ENCODE results near the gene ZNF444.
"Not testable (repeated sequence)": the region's sequence is repeated elsewhere in the genome, so short reads cannot be mapped to it uniquely, and the experiment has no call there.

ZNF444 gene

GRCh38 chr19:56101746-56102535 is 39.1 kb upstream of the ZNF444 start:
- H3K9me3 Mint-ChIP-seq = no peaks in the 10 kb centered on the region
- TF ChIP-seq CTCF (IDR thresholded peaks at IDR 0.05) = no peak
- H3K27ac Mint-ChIP-seq = peak overlapping the region; percentile 90
- peaks cover 53% of the 10 kb centered on the region for H3K36me3 Mint-ChIP-seq (ENCODE audit: low read depth)
- peaks cover 22% of the 10 kb centered on the region for H3K4me1 Mint-ChIP-seq
- DNase-seq = no peak
- H3K27me3 Mint-ChIP-seq (ENCODE audit: low read depth, poor library complexity) = no peaks in the 10 kb centered on the region
- no peak overlapping the region for H3K4me3 Mint-ChIP-seq

GRCh38 chr19:56103027-56103614 is 38.0 kb upstream of the ZNF444 start:
- no peak for TF ChIP-seq CTCF (IDR thresholded peaks at IDR 0.05)
- no peaks in the 10 kb centered on the region for H3K27me3 Mint-ChIP-seq (ENCODE audit: low read depth, poor library complexity)
- H3K9me3 Mint-ChIP-seq = no peaks in the 10 kb centered on the region
- DNase-seq = no peak
- H3K27ac Mint-ChIP-seq = peak overlapping the region; percentile 93
- H3K4me1 Mint-ChIP-seq = peaks cover 27% of the 10 kb centered on the region
- H3K4me3 Mint-ChIP-seq = no peak overlapping the region
- H3K36me3 Mint-ChIP-seq (ENCODE audit: low read depth) = peaks cover 47% of the 10 kb centered on the region

- peaks cover 42% of the 10 kb centered on the region for H3K36me3 Mint-ChIP-seq (ENCODE audit: low read depth)
- no peak overlapping the region for H3K4me3 Mint-ChIP-seq
- H3K27me3 Mint-ChIP-seq (ENCODE audit: low read depth, poor library complexity) = no peaks in the 10 kb centered on the region
- DNase-seq = no peak
- no peaks in the 10 kb centered on the region for H3K9me3 Mint-ChIP-seq
- peak overlapping the region; percentile 94 for H3K27ac Mint-ChIP-seq
- no peak for TF ChIP-seq CTCF (IDR thresholded peaks at IDR 0.05)
- H3K4me1 Mint-ChIP-seq = peaks cover 39% of the 10 kb centered on the region
Measured at GRCh38 chr19:56104423-56104822, 36.7 kb upstream of the ZNF444 start.

GRCh38 chr19:56105090-56105701 is 35.9 kb upstream of the ZNF444 start:
- DNase-seq = peak; percentile 66
- peak overlapping the region; percentile 68 for H3K27ac Mint-ChIP-seq
- H3K9me3 Mint-ChIP-seq = no peaks in the 10 kb centered on the region
- H3K36me3 Mint-ChIP-seq (ENCODE audit: low read depth) = peaks cover 34% of the 10 kb centered on the region
- H3K4me3 Mint-ChIP-seq = no peak overlapping the region
- TF ChIP-seq CTCF (IDR thresholded peaks at IDR 0.05) = peak; percentile 50
- peaks cover 43% of the 10 kb centered on the region for H3K4me1 Mint-ChIP-seq
- no peaks in the 10 kb centered on the region for H3K27me3 Mint-ChIP-seq (ENCODE audit: low read depth, poor library complexity)

- not testable (repeated sequence) for DNase-seq; H3K27me3 Mint-ChIP-seq (ENCODE audit: low read depth, poor library complexity); H3K9me3 Mint-ChIP-seq; H3K4me3 Mint-ChIP-seq
- peaks cover 31% of the 10 kb centered on the region for H3K36me3 Mint-ChIP-seq (ENCODE audit: low read depth)
- H3K27ac Mint-ChIP-seq = peak overlapping the region; percentile 95
- peaks cover 51% of the 10 kb centered on the region for H3K4me1 Mint-ChIP-seq
Measured at GRCh38 chr19:56105831-56106396, 35.2 kb upstream of the ZNF444 start.

GRCh38 chr19:56106397-56106849 is 34.7 kb upstream of the ZNF444 start:
- Mint-ChIP-seq H3K4me1 (peaks cover 56% of the 10 kb centered on the region), H3K27me3 (ENCODE audit: low read depth, poor library complexity) (no peaks in the 10 kb centered on the region), H3K27ac (peak overlapping the region; percentile 95), H3K4me3 (no peak overlapping the region), H3K9me3 (no peaks in the 10 kb centered on the region), H3K36me3 (ENCODE audit: low read depth) (peaks cover 26% of the 10 kb centered on the region)
- no peak for DNase-seq
- TF ChIP-seq CTCF (IDR thresholded peaks at IDR 0.05) = no peak

Data from nephron progenitor cell (in vitro differentiated cells).